Right atrium auricular region (tissue), 2 donors: ENCODE data around the gene ETV6. TPM values are rescaled to one million over a fixed set of nuclear protein-coding genes. Genes with fewer than 3 reads are reported as not detected.

ENCODE experiments used
- DNase-seq: peaks from one replicate; pipeline ENCODE4 v3.0.0-alpha.2; 2019; ENCODE audit warnings: low spot score
- H3K27ac ChIP-seq, 2 donors: fragments of 200-600 bp; sonication (generic); 1 replicate in 1 of 2; 2 replicates in 1 of 2; pipeline ENCODE4 v1.5.1; 2016 to 2019
- H3K27me3 ChIP-seq, 2 donors: fragments of 200-600 bp; sonication (generic); one replicate each; pipeline versions ENCODE4 v1.5.1 to v1.6.0; 2017 to 2019
- H3K36me3 ChIP-seq: fragments of 200-600 bp; sonication (generic); one replicate; pipeline ENCODE4 v1.5.1; 2016
- H3K4me1 ChIP-seq, 2 donors: fragments of 200-600 bp; sonication (generic); one replicate each; pipeline versions ENCODE4 v1.5.1 to v1.6.0; 2017 to 2019
- H3K4me3 ChIP-seq, 2 donors: fragments of 200-600 bp; sonication (generic); 1 replicate in 1 of 2; 2 replicates in 1 of 2; pipeline ENCODE4 v1.5.1; 2017 to 2019; ENCODE audit warnings: mild to moderate bottlenecking in 1 of 2, moderate library complexity in 1 of 2
- H3K9me3 ChIP-seq, 2 donors: fragments of 200-600 bp; sonication (generic); one replicate each; pipeline ENCODE4 v1.5.1; 2019
- CTCF ChIP-seq, 2 donors: fragments of 200-600 bp; sonication (generic); IDR thresholded peaks; one replicate each; pipeline ENCODE4 v1.5.1; 2019; ENCODE audit warnings: antibody characterized with exemption in 2 of 2
- total RNA-seq, 2 donors: library from RNA; depleted of rRNA; stranded (reverse); fragments of >200 nt; gene quantifications; one replicate each; pipeline ENCODE4 v1.1.0, GENCODE V29; 2016

Gene ETV6
- total RNA-seq: 1 to 10 TPM; 6.7 TPM

- peaks cover 0 to 32% of the 10 kb centered on the region in 2 donors for H3K4me1 ChIP-seq
- H3K36me3 ChIP-seq: no peaks in the 10 kb centered on the region
- TF ChIP-seq CTCF (IDR thresholded peaks at IDR 0.05): no peak
- no peaks in the 10 kb centered on the region for H3K27me3 ChIP-seq
- DNase-seq: peak; percentile 84
- H3K27ac ChIP-seq: peak within 1 kb of the TSS; percentile 93 to 95
- no peaks in the 10 kb centered on the region for H3K9me3 ChIP-seq
- H3K4me3 ChIP-seq: peak within 1 kb of the TSS; percentile 72 to 80
Measured at GRCh38 chr12:11649413-11650285, at the start of gene ETV6. TSS of gene ETV6 (plus strand) at chr12:11649674. CDS start at chr12:11650128, 454 bp downstream.

GRCh38 chr12:11600199-11600598 lies 49.3 kb upstream of the ETV6 start:
- no peak for DNase-seq
- Histone ChIP-seq H3K36me3 (no peaks in the 10 kb centered on the region), H3K27ac (no peak overlapping the region), H3K4me1 (no peaks in the 10 kb centered on the region), H3K9me3 (no peaks in the 10 kb centered on the region), H3K27me3 (no peaks in the 10 kb centered on the region), H3K4me3 (no peak overlapping the region)
- TF ChIP-seq CTCF (IDR thresholded peaks at IDR 0.05): no peak

GRCh38 chr12:11601647-11602046 lies 47.8 kb upstream of the ETV6 start:
- H3K4me1 ChIP-seq: no peaks in the 10 kb centered on the region

GRCh38 chr12:11607313-11608081 lies 42.0 kb upstream of the ETV6 start:
- Histone ChIP-seq H3K36me3 (no peaks in the 10 kb centered on the region), H3K4me1 (peaks cover 0 to 7% of the 10 kb centered on the region in 2 donors), H3K4me3 (no peak overlapping the region), H3K9me3 (no peaks in the 10 kb centered on the region), H3K27me3 (no peaks in the 10 kb centered on the region), H3K27ac (no peak overlapping the region)
- no peak for TF ChIP-seq CTCF (IDR thresholded peaks at IDR 0.05)
- no peak for DNase-seq

More at GRCh38 chr12:11601647-11602046, 47.8 kb upstream of the ETV6 start:
- H3K27ac ChIP-seq: no peak overlapping the region
- no peaks in the 10 kb centered on the region for H3K36me3 ChIP-seq
- H3K27me3 ChIP-seq: no peaks in the 10 kb centered on the region
- H3K4me3 ChIP-seq: no peak overlapping the region
- no peak for DNase-seq
- no peak for TF ChIP-seq CTCF (IDR thresholded peaks at IDR 0.05)
- no peaks in the 10 kb centered on the region for H3K9me3 ChIP-seq

- peaks cover 0 to 7% of the 10 kb centered on the region in 2 donors for H3K4me1 ChIP-seq
- TF ChIP-seq CTCF (IDR thresholded peaks at IDR 0.05): no peak
Measured at GRCh38 chr12:11609045-11609444, 40.4 kb upstream of the ETV6 start.

More at GRCh38 chr12:11609045-11609444, 40.4 kb upstream of the ETV6 start:
- no peaks in the 10 kb centered on the region for H3K27me3 ChIP-seq
- H3K9me3 ChIP-seq: no peaks in the 10 kb centered on the region
- H3K36me3 ChIP-seq: no peaks in the 10 kb centered on the region
- no peak for DNase-seq
- H3K27ac ChIP-seq: no peak overlapping the region
- no peak overlapping the region for H3K4me3 ChIP-seq
